ENCODE measurements around the gene TBXA2R. TPM values are rescaled to one million over a fixed set of nuclear protein-coding genes. Genes with fewer than 3 reads are reported as not detected.

TBXA2R gene
- total RNA-seq, 1 donor from 2014 or later, result 2.6 TPM

GRCh38 chr19:3622224-3622623, 15.5 kb upstream of the TBXA2R start:
- intact Hi-C loops (cut with DNase I), result no loop called here
- ATAC-seq (ENCODE audit: poor library complexity), result no peak

GRCh38 chr19:3621689-3622088, 15.0 kb upstream of the TBXA2R start:
- ATAC-seq (ENCODE audit: poor library complexity), result no peak
- intact Hi-C loops (cut with DNase I), result no loop called here
- DNase-seq, result no peak

More at GRCh38 chr19:3622224-3622623, 15.5 kb upstream of the TBXA2R start:
- no peak for DNase-seq

GRCh38 chr19:3620817-3621547, 14.3 kb upstream of the TBXA2R start:
- intact Hi-C loops (cut with DNase I), result no loop called here
- DNase-seq, result no peak

GRCh38 chr19:3620145-3620816, 13.6 kb upstream of the TBXA2R start:
- ATAC-seq (ENCODE audit: poor library complexity) (no peak), DNase-seq (no peak)
- intact Hi-C loops (cut with DNase I), result no loop called here

More at GRCh38 chr19:3620817-3621547, 14.3 kb upstream of the TBXA2R start:
- no peak for ATAC-seq (ENCODE audit: poor library complexity)

- intact Hi-C loops (cut with DNase I), result loop anchor here (2.0 to 5.0 kb wide), 2 partner anchors 33 to 72 kb away; no protein-coding TSS in a partner anchor
- DNase-seq (no peak), ATAC-seq (ENCODE audit: poor library complexity) (no peak)
Measured at GRCh38 chr19:3619631-3620012, 12.9 kb upstream of the TBXA2R start.

GRCh38 chr19:3618811-3619630, 12.3 kb upstream of the TBXA2R start:
- DNase-seq, result no peak
- intact Hi-C loops (cut with DNase I), result loop anchor here (2.0 to 5.0 kb wide), 2 partner anchors 32 to 72 kb away; no protein-coding TSS in a partner anchor
- peak; percentile 4 for ATAC-seq (ENCODE audit: poor library complexity)

GRCh38 chr19:3618144-3618810, 11.6 kb upstream of the TBXA2R start:
- intact Hi-C loops (cut with DNase I), result loop anchor here (2.0 to 5.0 kb wide), 2 partner anchors 31 to 71 kb away; no protein-coding TSS in a partner anchor
- peak; percentile 85 for ATAC-seq (ENCODE audit: poor library complexity)
- DNase-seq, result peak; percentile 86

GRCh38 chr19:3617463-3617862, 10.8 kb upstream of the TBXA2R start:
- DNase-seq (no peak), ATAC-seq (ENCODE audit: poor library complexity) (no peak)
- intact Hi-C loops (cut with DNase I), result loop anchor here (5.0 kb wide), 1 partner anchor 70 kb away; no protein-coding TSS in a partner anchor

GRCh38 chr19:3615524-3616135, 9.0 kb upstream of the TBXA2R start:
- DNase-seq, result no peak
- ATAC-seq (ENCODE audit: poor library complexity), result no peak
- intact Hi-C loops (cut with DNase I), result loop anchor here (5.0 kb wide), 1 partner anchor 68 kb away; no protein-coding TSS in a partner anchor

- ATAC-seq (ENCODE audit: poor library complexity) (no peak), DNase-seq (no peak)
- intact Hi-C loops (cut with DNase I), result loop anchor here (5.0 kb wide), 1 partner anchor 68 kb away; no protein-coding TSS in a partner anchor
Measured at GRCh38 chr19:3614858-3615505, 8.3 kb upstream of the TBXA2R start.

GRCh38 chr19:3613818-3614661, 7.4 kb upstream of the TBXA2R start:
- DNase-seq (no peak), ATAC-seq (ENCODE audit: poor library complexity) (no peak)
- intact Hi-C loops (cut with DNase I), result no loop called here

- DNase-seq (no peak), ATAC-seq (ENCODE audit: poor library complexity) (no peak)
- intact Hi-C loops (cut with DNase I), result no loop called here
Measured at GRCh38 chr19:3612901-3613741, 6.4 kb upstream of the TBXA2R start.

GRCh38 chr19:3612330-3612729, 5.7 kb upstream of the TBXA2R start:
- ATAC-seq (ENCODE audit: poor library complexity), result no peak
- intact Hi-C loops (cut with DNase I), result no loop called here
- DNase-seq, result no peak

GRCh38 chr19:3611841-3612240, 5.2 kb upstream of the TBXA2R start:
- ATAC-seq (ENCODE audit: poor library complexity) (no peak), DNase-seq (no peak)
- intact Hi-C loops (cut with DNase I), result no loop called here

- no peak for DNase-seq
- no peak for ATAC-seq (ENCODE audit: poor library complexity)
- intact Hi-C loops (cut with DNase I), result no loop called here
Measured at GRCh38 chr19:3610745-3611717, 4.4 kb upstream of the TBXA2R start.

All from Right ventricle myocardium superior (tissue), 1 donor.